Stimulated activated CD4-positive, alpha-beta T cell treated with anti-CD3 and anti-CD28 coated beads, Interleukin-2, amount 100 ng/mL, for 4 hours (primary cell): ENCODE measurements around the gene GUCY2D.
"Not testable (repeated sequence)": the region's sequence is repeated elsewhere in the genome, so short reads cannot be mapped to it uniquely, and the experiment has no call there.

ENCODE experiments used
- DNase-seq: peaks from one replicate; pipeline ENCODE4 v3.0.0-alpha.2; 2020; ENCODE audit warnings: low read depth

Gene GUCY2D

GRCh38 chr17:8046929-8047768, 44.7 kb downstream of the GUCY2D start:
- DNase-seq = no peak

- no peak for DNase-seq
Measured at GRCh38 chr17:8047769-8048110, 45.3 kb downstream of the GUCY2D start.

GRCh38 chr17:8048236-8048635, 45.8 kb downstream of the GUCY2D start:
- no peak for DNase-seq

- no peak for DNase-seq
Measured at GRCh38 chr17:8048736-8049135, 46.3 kb downstream of the GUCY2D start.

GRCh38 chr17:8051831-8052230, 49.4 kb downstream of the GUCY2D start:
- DNase-seq = no peak

- DNase-seq = no peak
Measured at GRCh38 chr17:8052256-8053252, 50.1 kb downstream of the GUCY2D start.

GRCh38 chr17:8053600-8053999, 51.2 kb downstream of the GUCY2D start:
- no peak for DNase-seq

GRCh38 chr17:8055851-8056231, 53.4 kb downstream of the GUCY2D start:
- no peak for DNase-seq

GRCh38 chr17:8056232-8056975, 54.0 kb downstream of the GUCY2D start:
- DNase-seq = no peak

- no peak for DNase-seq
Measured at GRCh38 chr17:8056976-8057625, 54.7 kb downstream of the GUCY2D start.

- peak; percentile 39 for DNase-seq
Measured at GRCh38 chr17:8057691-8058114, 55.3 kb downstream of the GUCY2D start.

- DNase-seq = no peak
Measured at GRCh38 chr17:8059131-8059530, 56.7 kb downstream of the GUCY2D start.

- DNase-seq = peak; percentile 48
Measured at GRCh38 chr17:8060274-8060673, 57.9 kb downstream of the GUCY2D start.

GRCh38 chr17:8061851-8062250, 59.4 kb downstream of the GUCY2D start:
- not testable (repeated sequence) for DNase-seq

GRCh38 chr17:8062435-8062806, 60.0 kb downstream of the GUCY2D start:
- no peak for DNase-seq

- no peak for DNase-seq
Measured at GRCh38 chr17:8062807-8063483, 60.5 kb downstream of the GUCY2D start.

GRCh38 chr17:8063761-8064534, 61.5 kb downstream of the GUCY2D start:
- DNase-seq = no peak

- DNase-seq = no peak
Measured at GRCh38 chr17:8064561-8065019, 62.2 kb downstream of the GUCY2D start.

GRCh38 chr17:8066841-8067775, 64.7 kb downstream of the GUCY2D start:
- DNase-seq = no peak
